Measurements from ENCODE around the gene AQP12A.

AQP12A gene

DNA sequence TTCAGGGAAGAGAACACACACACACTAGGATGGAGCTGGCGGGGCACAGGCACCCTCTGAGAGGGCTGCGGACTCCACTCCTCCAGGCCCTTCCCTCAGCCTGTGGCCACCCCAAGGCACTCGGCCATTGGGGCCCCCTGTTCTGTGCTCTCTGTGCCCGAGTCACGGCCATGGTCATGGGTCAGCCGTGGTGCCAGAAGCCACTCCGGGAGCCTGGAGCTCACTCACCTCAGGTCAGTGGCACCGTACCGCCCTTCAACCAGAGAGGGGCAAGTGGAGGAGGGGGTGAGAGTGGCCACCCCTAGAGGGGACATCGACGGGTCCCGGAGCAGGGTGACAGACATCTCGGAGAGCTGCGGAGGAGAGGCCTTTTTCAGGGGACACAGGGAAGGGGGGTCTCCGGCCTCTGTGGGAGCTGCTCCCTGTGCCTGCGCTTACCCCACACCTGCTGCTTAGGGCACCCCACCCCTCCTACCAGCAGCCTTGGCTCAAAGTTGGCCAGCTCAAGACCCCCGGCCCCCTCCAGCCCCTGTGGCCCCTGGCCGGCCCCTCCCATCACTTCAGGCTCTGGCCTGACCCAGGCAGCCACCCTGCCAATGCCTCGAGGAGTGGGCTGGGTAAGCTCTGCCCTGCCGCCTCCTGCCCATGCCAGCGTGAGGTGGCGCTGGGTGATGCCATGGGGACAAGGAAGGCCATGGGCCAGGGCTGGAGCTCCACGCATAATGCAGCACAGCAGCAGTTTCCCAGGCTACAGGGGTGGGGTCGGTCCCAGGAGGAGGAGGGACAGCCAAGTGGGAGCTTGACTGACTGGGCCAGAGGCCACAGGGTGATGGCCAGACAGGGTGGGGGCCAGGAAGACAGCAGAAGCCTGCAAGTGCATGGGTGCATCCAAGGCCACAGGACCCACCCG is 29.3 kb downstream of the AQP12A start:
- no peak for DNase-seq (ENCODE audit: extremely low read depth, low read depth)
- TF ChIP-seq, protein P1, sequence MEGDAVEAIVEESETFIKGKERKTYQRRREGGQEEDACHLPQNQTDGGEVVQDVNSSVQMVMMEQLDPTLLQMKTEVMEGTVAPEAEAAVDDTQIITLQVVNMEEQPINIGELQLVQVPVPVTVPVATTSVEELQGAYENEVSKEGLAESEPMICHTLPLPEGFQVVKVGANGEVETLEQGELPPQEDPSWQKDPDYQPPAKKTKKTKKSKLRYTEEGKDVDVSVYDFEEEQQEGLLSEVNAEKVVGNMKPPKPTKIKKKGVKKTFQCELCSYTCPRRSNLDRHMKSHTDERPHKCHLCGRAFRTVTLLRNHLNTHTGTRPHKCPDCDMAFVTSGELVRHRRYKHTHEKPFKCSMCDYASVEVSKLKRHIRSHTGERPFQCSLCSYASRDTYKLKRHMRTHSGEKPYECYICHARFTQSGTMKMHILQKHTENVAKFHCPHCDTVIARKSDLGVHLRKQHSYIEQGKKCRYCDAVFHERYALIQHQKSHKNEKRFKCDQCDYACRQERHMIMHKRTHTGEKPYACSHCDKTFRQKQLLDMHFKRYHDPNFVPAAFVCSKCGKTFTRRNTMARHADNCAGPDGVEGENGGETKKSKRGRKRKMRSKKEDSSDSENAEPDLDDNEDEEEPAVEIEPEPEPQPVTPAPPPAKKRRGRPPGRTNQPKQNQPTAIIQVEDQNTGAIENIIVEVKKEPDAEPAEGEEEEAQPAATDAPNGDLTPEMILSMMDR (IDR thresholded peaks at IDR 0.05; ENCODE audit: low read depth, low read length): no peak

DNA sequence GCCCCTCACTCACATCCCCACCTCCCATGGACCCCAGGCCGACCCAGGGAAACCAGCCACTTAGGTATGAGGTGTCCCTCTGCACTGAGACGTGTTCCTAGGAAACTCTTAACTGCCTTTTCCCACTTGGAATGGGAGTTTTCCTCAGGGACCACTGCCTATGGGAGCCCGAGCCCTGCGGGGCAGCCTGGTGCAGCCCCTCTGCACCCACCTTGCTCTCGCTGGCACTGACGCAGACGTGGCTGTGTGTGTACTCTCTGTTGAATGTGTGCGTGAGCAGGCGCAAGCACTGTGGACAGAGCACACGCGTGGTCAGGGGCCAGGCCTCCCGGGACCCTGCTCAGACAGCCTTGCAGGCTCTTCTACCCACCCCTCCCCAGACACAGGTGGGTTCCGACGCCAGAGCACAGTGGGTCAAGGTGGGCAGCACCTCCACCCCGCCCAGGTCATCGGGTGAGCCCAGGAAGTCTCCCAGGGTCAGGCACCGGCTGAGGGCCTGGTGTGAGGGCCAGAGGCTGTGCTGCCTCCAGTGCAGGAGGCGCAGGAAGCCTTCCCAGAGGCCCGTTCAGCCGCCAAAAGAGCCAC is 30.0 kb downstream of the AQP12A start:
- DNase-seq (ENCODE audit: extremely low read depth, low read depth): no peak
- TF ChIP-seq, protein P1 (IDR thresholded peaks at IDR 0.05; ENCODE audit: low read depth, low read length): no peak

DNA sequence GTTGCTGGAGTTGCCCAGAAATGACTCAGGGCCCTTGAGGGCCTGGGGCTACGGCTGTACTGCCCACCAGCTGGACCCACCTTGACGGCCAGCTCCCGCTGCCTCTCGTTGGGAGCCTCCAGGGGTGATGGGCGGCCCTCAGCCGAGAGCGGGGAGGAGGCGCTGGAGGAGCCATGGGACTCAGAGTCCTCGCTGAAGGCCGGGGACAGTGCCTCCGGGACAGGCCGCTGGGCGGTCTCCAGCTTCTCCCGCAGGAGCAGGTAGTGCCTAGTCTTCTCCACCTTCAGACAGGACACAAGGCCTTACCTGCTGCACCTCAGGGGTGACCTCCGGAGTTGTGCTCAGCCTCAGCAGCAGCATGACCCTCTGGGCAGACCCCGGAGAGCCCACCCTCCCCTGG is 30.7 kb downstream of the AQP12A start:
- DNase-seq (ENCODE audit: extremely low read depth, low read depth): no peak
- TF ChIP-seq, protein P1 (IDR thresholded peaks at IDR 0.05; ENCODE audit: low read depth, low read length): no peak

DNA sequence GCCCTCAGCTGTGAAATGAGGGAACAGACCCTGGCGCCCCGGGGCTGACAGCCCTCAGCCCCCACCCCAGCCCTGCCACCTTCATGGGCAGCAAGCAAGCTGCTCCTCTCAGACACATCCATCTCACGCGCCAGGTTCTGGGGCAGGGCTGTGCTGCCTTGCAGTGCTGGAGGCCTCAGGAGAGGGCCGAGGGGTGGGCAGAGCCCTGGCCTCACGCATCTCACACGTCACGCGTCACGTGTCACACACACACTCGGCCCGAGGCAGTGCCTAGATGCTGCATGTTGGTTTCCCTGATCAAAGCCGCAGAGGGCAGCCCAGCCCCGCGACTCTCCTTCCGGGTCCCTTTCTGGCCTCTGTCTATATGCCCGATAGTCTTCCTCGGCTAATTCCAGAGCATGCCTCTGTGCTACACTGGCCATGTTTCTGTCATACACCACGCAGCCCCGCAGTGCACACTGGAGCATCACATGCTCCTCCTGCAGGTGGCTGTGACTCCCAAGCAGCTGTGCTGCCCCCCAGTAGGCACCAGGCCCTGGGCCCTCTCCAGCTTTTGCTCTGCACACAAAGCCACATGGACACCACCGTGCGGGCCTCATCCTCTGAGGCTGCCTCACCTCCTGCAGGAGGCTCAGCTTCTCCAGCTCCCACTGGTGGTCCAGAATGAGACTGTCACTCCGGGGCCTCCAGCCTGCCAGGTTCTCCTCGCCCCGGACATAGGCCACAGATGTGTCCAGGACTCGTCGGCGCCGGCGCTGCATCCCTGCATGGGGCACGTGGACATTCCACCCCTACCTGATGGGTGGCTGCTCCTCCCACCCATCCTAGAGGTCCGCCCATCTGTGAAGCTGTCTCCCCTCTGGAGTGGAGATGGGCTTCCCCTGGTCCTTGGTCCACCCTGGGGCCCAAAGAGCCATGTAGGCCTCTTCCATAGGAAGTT is 31.4 kb downstream of the AQP12A start:
- TF ChIP-seq, protein P1 (IDR thresholded peaks at IDR 0.05; ENCODE audit: low read depth, low read length): no peak
- DNase-seq (ENCODE audit: extremely low read depth, low read depth): no peak

DNA sequence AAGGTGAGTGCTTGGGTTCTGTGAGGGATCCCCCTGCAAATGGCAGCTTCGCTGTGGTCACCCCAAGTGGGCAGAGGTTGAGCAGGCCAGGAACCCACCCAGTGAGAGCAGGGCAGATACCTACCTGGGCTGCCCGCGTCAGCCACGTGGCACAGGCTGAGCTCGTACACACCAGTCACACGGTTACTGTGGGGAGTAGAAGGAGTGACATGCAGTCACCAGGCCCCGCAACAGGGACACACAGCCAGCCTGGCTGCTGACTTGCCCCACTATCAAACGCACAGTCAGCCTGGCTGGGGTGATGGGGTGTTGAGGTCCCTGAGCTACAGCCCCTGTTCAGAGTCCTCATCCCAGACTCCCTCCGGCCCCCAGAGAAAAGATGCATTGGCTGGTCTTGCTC is 32.2 kb downstream of the AQP12A start:
- no peak for DNase-seq (ENCODE audit: extremely low read depth, low read depth)
- TF ChIP-seq, protein P1 (IDR thresholded peaks at IDR 0.05; ENCODE audit: low read depth, low read length): no peak

DNA sequence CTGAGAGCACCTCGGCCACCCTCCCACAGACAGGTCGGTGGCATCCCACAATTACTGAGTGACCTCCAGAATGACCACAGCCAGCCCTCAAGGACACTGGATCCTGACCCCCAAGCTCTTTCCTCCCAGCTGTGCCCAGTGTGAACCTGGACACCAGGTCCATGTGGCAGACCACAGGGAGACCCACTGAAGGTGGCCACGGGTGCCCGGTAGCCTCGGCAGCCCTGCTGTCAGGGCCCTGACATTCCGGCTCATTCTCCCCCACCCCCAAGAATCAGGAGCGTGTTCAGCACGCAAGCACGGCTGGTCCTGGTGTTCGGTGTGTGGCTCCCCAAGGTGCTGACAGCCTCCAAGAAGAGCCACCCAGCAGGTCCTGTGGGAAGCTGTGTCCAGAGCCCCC is 32.8 kb downstream of the AQP12A start:
- TF ChIP-seq, protein P1 (IDR thresholded peaks at IDR 0.05; ENCODE audit: low read depth, low read length): no peak
- DNase-seq (ENCODE audit: extremely low read depth, low read depth): no peak

Measured in AG09319 (cell line).